ENCODE results near the gene TSPAN11. TPM values are rescaled to one million over a fixed set of nuclear protein-coding genes. Genes with fewer than 3 reads are reported as not detected.
A peak's percentile ranks its signal among the peaks of the same experiment; 100 is the strongest.

The TSPAN11 gene
- total RNA-seq, 4 donors from 2014 or later, result 0.18 to 12.4 (median 1.5) TPM

DNA sequence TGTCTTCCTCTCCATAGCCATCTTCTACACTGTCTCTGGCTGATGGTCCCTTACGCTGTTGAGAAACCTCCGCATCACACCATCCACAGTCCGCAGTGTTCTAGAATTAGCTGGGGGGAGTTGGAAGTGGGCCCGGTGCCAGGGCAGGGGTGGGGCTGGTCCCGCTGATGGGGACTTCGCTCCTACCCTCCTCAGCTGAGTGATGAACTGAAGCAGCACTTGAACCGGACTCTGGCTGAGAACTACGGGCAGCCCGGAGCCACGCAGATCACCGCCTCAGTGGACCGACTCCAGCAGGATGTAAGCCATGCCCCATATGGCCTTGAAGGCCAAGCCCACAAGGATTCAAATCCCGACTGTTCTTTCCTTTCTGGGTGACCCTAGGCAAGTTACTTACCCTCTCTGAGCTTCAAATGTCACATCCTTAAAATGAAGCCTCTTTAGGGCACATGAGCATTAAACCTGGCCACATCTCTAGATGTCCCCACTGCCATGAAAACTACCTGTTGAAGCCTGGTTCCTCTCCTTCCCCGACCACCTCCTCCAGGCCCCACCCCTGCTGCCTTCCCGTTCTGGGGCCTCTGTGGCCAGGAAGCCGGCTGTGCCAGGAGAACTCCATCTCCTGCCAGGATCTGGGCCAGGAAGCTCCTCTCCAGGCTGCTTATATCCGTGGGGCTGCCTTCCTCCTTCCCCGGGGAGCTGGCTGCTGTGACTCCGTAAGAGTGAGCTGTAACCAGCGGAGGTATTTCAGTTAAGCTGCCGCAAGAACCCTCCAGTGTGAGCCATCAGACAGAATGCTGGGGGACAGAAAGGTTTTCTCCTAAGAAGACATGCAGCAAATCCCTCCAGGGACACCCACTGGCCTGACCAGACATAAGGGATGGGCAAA is 53.1 kb downstream of the TSPAN11 start:
- TF ChIP-seq CTCF (IDR thresholded peaks at IDR 0.05) (no peak), POLR2A (IDR thresholded peaks at IDR 0.05) (no peak)

DNA sequence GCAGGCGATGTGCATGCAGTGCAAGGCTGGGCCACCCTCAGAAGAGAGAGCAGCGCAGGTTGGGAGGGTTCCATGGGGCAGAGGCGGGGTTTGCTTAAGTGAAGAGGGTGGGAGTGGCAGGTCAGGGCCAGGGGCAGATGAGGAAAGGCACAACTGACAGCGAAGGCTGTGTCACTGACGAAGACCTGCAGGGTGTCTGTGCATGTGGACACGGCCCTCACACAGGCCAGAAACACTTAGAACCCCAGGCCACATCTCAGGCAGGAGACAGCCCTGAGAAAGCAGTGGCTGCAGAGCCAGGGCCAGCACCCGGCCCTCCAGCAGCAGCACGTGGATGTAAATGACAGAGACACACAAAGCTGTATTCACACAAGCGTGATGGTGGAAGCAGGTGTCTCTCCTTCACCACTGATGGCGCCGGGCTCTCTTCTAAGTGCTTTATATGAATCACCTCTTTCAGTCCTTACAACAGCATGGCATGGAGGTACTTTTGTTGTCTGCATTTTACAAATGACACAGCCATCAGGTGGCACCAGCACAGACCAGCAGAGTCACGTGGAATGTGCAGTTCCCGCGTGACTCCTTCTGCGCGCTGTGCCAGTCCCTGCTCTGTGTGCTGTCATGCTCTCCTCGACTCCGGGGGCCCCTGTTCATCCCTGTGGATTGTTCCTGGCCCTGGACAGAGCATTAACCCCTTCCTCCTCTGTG is 54.6 kb downstream of the TSPAN11 start:
- H3K27me3 ChIP-seq, result no peaks in the 10 kb centered on the region
- TF ChIP-seq POLR2A (IDR thresholded peaks at IDR 0.05), result no peak
- TF ChIP-seq CTCF (IDR thresholded peaks at IDR 0.05), result no peak
- H3K36me3 ChIP-seq, result no peaks in the 10 kb centered on the region
- no peak overlapping the region for H3K4me3 ChIP-seq
- no peaks in the 10 kb centered on the region for H3K4me1 ChIP-seq
- H3K27ac ChIP-seq, result no peak overlapping the region
- no peak for DNase-seq
- H3K9me3 ChIP-seq, result no peaks in the 10 kb centered on the region

More for the DNA sequence above, 53.1 kb downstream of the TSPAN11 start:
- DNase-seq, result no peak
- Histone ChIP-seq H3K9me3 (no peaks in the 10 kb centered on the region), H3K27ac (peak overlapping the region in 1 of 4 donors; percentile 2), H3K36me3 (no peaks in the 10 kb centered on the region), H3K4me3 (no peak overlapping the region), H3K27me3 (no peaks in the 10 kb centered on the region), H3K4me1 (no peaks in the 10 kb centered on the region)

- Histone ChIP-seq H3K9me3 (no peaks in the 10 kb centered on the region), H3K4me1 (no peaks in the 10 kb centered on the region), H3K4me3 (no peak overlapping the region), H3K27me3 (no peaks in the 10 kb centered on the region), H3K36me3 (no peaks in the 10 kb centered on the region), H3K27ac (no peak overlapping the region)
- no peak for DNase-seq
- TF ChIP-seq POLR2A (IDR thresholded peaks at IDR 0.05) (no peak), CTCF (IDR thresholded peaks at IDR 0.05) (no peak)
Observed at GRCh38 chr12:30982413-30982812, 55.9 kb downstream of the TSPAN11 start.

GRCh38 chr12:30985814-30986452 is 59.4 kb downstream of the TSPAN11 start:
- TF ChIP-seq CTCF (IDR thresholded peaks at IDR 0.05) (peak in 4 of 6 experiments; percentile 49 to 62 (median 58)), POLR2A (IDR thresholded peaks at IDR 0.05) (no peak)
- no peaks in the 10 kb centered on the region for H3K4me1 ChIP-seq
- no peaks in the 10 kb centered on the region for H3K36me3 ChIP-seq
- no peak overlapping the region for H3K4me3 ChIP-seq
- H3K27me3 ChIP-seq, result no peaks in the 10 kb centered on the region
- no peaks in the 10 kb centered on the region for H3K9me3 ChIP-seq
- peak in 2 of 3 donors; percentile 53 to 63 for DNase-seq
- no peak overlapping the region for H3K27ac ChIP-seq

GRCh38 chr12:30988086-30988485 is 61.5 kb downstream of the TSPAN11 start:
- no peak for TF ChIP-seq POLR2A (IDR thresholded peaks at IDR 0.05)
- no peak for TF ChIP-seq CTCF (IDR thresholded peaks at IDR 0.05)
- Histone ChIP-seq H3K4me3 (no peak overlapping the region), H3K4me1 (no peaks in the 10 kb centered on the region), H3K9me3 (no peaks in the 10 kb centered on the region), H3K36me3 (no peaks in the 10 kb centered on the region), H3K27ac (no peak overlapping the region), H3K27me3 (no peaks in the 10 kb centered on the region)
- no peak for DNase-seq
